ENCODE results near the gene GPR157. TPM values are rescaled to one million over a fixed set of nuclear protein-coding genes. Genes with fewer than 3 reads are reported as not detected.

GPR157 gene
- total and polyA plus RNA-seq, 10 of the 15 experiments (the other 5 are each of a cell fraction or from before 2014, with no cell fraction given) = 0.66 to 15.9 (median 3.1) TPM

DNA sequence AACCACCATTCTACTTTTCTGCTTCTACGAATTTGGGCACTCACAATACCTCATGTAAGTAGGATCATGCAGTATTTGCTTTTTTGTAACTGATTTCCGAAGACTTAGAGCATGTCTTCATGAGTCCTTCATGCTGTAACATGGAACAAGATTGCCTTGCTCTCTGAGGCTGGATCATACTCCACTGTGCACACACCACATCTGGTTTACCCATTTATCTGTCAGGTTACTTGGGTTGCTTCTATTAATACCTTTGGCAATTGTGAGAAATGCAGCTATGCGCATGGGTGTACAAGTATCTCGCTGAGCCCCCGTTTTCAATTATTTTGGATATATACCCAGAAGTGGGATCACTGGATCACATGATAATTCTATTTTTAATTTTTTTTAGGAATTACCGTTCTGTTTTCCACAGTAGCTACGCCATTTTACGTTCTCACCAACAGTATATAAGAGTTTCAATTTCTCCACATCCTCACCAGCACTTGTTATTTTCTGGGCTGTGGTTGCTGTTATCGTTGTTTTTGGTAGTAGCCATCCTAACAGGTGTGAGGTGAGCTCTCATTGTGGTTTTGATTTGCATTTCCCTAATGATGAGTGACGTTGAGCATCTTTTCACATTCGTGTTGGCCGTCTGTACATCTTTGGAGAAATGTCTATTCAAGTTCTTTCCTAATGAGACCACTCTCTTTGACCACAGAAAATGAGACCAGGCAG, 48.8 kb downstream of the GPR157 start (continued):
- TF ChIP-seq CBFB (IDR thresholded peaks at IDR 0.05; ENCODE audit: low read depth) (peak; percentile 90; the same call in 1 of the 2 replicates), ESRRA (IDR thresholded peaks at IDR 0.05; ENCODE audit: low read length) (peak; percentile 60; the same call in 1 of the 2 replicates), MTA2 (IDR thresholded peaks at IDR 0.05; ENCODE audit: low read depth) (peak; percentile 99), ETV6 (conservative IDR thresholded peaks at IDR 0.05 in 1 of 2, IDR thresholded peaks at IDR 0.05 in 1 of 2; ENCODE audit: borderline replicate concordance in 1 of 2, low read depth in 1 of 2) (peak in 1 of 2 experiments; percentile 69; a peak in 2 of 4 replicates), FOS (IDR thresholded peaks at IDR 0.05; ENCODE audit: borderline replicate concordance, extremely low read depth, insufficient read length) (no peak), SPI1 (IDR thresholded peaks at IDR 0.05; ENCODE audit: borderline replicate concordance, insufficient read depth, low read depth, low read length) (0 out of 2 replicates have a peak, but pooled peaks have one; percentile 23), IRF4 (IDR thresholded peaks at IDR 0.05; ENCODE audit: low read depth, low read length) (0 out of 2 replicates have a peak, but pooled peaks have one; percentile 53), EP300 (IDR thresholded peaks at IDR 0.05; ENCODE audit: borderline replicate concordance in 1 of 2, control insufficient read depth in 1 of 2, low read depth in 2 of 2, low read length in 2 of 2) (peak; percentile 95 to 98), BACH1 (IDR thresholded peaks at IDR 0.05; ENCODE audit: borderline replicate concordance) (peak; percentile 61; the same call in 1 of the 2 replicates), POU2F2 (IDR thresholded peaks at IDR 0.05; ENCODE audit: borderline replicate concordance, low read depth, low read length) (peak; percentile 98), ASH2L (IDR thresholded peaks at IDR 0.05; ENCODE audit: borderline replicate concordance, low read depth) (peak; percentile 61; the same call in 1 of the 2 replicates), IKZF1 (conservative IDR thresholded peaks at IDR 0.05) (peak; percentile 92), YY1 (IDR thresholded peaks at IDR 0.05; ENCODE audit: low read depth, low read length) (no peak), CHD2 (IDR thresholded peaks at IDR 0.05; ENCODE audit: borderline replicate concordance, low read depth, low read length) (peak; percentile 81; the same call in 1 of the 2 replicates), CHD1 (IDR thresholded peaks at IDR 0.05; ENCODE audit: low read depth, low read length) (no peak), ZNF274 (IDR thresholded peaks at IDR 0.05; ENCODE audit: insufficient read depth, insufficient read length) (no peak), BCL11A (IDR thresholded peaks at IDR 0.05; ENCODE audit: low read depth, low read length) (peak; percentile 93), LARP7 (IDR thresholded peaks at IDR 0.05) (no peak), NRF1 (conservative IDR thresholded peaks at IDR 0.05; ENCODE audit: low read depth, low read length) (no peak), EGR1 (IDR thresholded peaks at IDR 0.05; ENCODE audit: borderline replicate concordance in 1 of 2, low read depth in 2 of 2, low read length in 2 of 2) (no peak), GATAD2B (conservative IDR thresholded peaks at IDR 0.05; ENCODE audit: low read depth) (0 out of 2 replicates have a peak, but pooled peaks have one; percentile 30), KLF5 (IDR thresholded peaks at IDR 0.05; ENCODE audit: partially characterized antibody) (peak; percentile 67), TBL1XR1 (IDR thresholded peaks at IDR 0.05; ENCODE audit: low read depth, low read length) (peak; percentile 77), BHLHE40 (IDR thresholded peaks at IDR 0.05; ENCODE audit: borderline replicate concordance in 1 of 2, low read depth in 2 of 2, low read length in 1 of 2) (peak; percentile 75 to 80; a peak in 3 of 4 replicates), JUND (IDR thresholded peaks at IDR 0.05; ENCODE audit: low read depth, low read length) (no peak), PAX5 (IDR thresholded peaks at IDR 0.05; ENCODE audit: borderline replicate concordance, low read depth, low read length) (peak; percentile 84), ATF7 (IDR thresholded peaks at IDR 0.05; ENCODE audit: low read depth) (peak; percentile 92), DPF2 (IDR thresholded peaks at IDR 0.05) (peak; percentile 88)
- TF ChIP-seq, protein P1, sequence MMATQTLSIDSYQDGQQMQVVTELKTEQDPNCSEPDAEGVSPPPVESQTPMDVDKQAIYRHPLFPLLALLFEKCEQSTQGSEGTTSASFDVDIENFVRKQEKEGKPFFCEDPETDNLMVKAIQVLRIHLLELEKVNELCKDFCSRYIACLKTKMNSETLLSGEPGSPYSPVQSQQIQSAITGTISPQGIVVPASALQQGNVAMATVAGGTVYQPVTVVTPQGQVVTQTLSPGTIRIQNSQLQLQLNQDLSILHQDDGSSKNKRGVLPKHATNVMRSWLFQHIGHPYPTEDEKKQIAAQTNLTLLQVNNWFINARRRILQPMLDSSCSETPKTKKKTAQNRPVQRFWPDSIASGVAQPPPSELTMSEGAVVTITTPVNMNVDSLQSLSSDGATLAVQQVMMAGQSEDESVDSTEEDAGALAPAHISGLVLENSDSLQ (IDR thresholded peaks at IDR 0.05) = peak; percentile 95
- TF ChIP-seq, protein P2, sequence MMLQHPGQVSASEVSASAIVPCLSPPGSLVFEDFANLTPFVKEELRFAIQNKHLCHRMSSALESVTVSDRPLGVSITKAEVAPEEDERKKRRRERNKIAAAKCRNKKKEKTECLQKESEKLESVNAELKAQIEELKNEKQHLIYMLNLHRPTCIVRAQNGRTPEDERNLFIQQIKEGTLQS (IDR thresholded peaks at IDR 0.05; ENCODE audit: borderline replicate concordance, extremely low read depth, low read depth, low read length) = no peak
